Naive thymus-derived CD4-positive, alpha-beta T cell (primary cell): ENCODE results near the gene PTPRG. TPM values are rescaled to one million over a fixed set of nuclear protein-coding genes. Genes with fewer than 3 reads are reported as not detected.

Experiments
- ATAC-seq: fragments of 150-1000 bp; cut with Tn5 transposase; 2 replicates; pipeline ENCODE4 v1.10.0; 2021; ENCODE audit warnings: mild to moderate bottlenecking, moderate library complexity
- CTCF ChIA-PET: fragments of 350-600 bp; sonication (Branson Sonifier 250); formaldehyde crosslinking; loops from one replicate; lab custom pipeline; 2021; ENCODE audit warnings: antibody characterized with exemption; lab: Charles Lee
- POLR2A ChIA-PET: fragments of 350-600 bp; sonication (Branson Sonifier 250); formaldehyde crosslinking; loops from one replicate; lab custom pipeline; 2021; ENCODE audit warnings: antibody characterized with exemption, inconsistent platforms; lab: Charles Lee
- DNase-seq, 9 donors: peaks; one replicate each; pipeline versions ENCODE4 v3.0.0 to v3.0.0-alpha.2; 2020 to 2022; ENCODE audit warnings: mixed read lengths in 1 of 9
- H3K27ac ChIP-seq: one replicate; pipeline ENCODE4 v1.7.0; 2013; ENCODE audit warnings: mild to moderate bottlenecking, low read depth, low read length, moderate library complexity
- H3K27me3 ChIP-seq, 2 donors: one replicate each; pipeline ENCODE4 v1.7.0; 2013; ENCODE audit warnings: low read length in 2 of 2, mild to moderate bottlenecking in 2 of 2, moderate library complexity in 2 of 2; ENCODE audit not compliant: control insufficient read depth in 2 of 2, insufficient read depth in 2 of 2
- H3K36me3 ChIP-seq, 3 experiments: 1 replicate in 2 of 3; 2 replicates in 1 of 3; pipeline ENCODE4 v1.7.0; 2013; ENCODE audit warnings: low read length in 3 of 3, mild to moderate bottlenecking in 3 of 3, moderate library complexity in 1 of 3; ENCODE audit not compliant: insufficient read depth in 3 of 3, control insufficient read depth in 2 of 3
- H3K4me1 ChIP-seq, 2 donors: one replicate each; pipeline ENCODE4 v1.7.0; 2013; ENCODE audit warnings: low read length in 2 of 2, mild to moderate bottlenecking in 2 of 2, moderate library complexity in 1 of 2; ENCODE audit not compliant: control insufficient read depth in 2 of 2, insufficient read depth in 2 of 2
- H3K4me3 ChIP-seq: 2 replicates; pipeline ENCODE4 v1.7.0; 2013; ENCODE audit warnings: mild to moderate bottlenecking, low read length
- H3K9me3 ChIP-seq, 3 experiments: 1 replicate in 2 of 3; 2 replicates in 1 of 3; pipeline ENCODE4 v1.7.0; 2013; ENCODE audit warnings: low read length in 3 of 3; ENCODE audit not compliant: control insufficient read depth in 2 of 3
- H3K27ac Mint-ChIP-seq, 9 donors: one replicate each; pipeline ENCODE4 v1.8.0; 2020 to 2022; ENCODE audit warnings: mixed read lengths in 9 of 9, mild to moderate bottlenecking in 8 of 9, moderate library complexity in 5 of 9, inconsistent platforms in 2 of 9
- H3K27me3 Mint-ChIP-seq, 5 donors: one replicate each; pipeline ENCODE4 v1.8.0; 2021 to 2022; ENCODE audit warnings: mixed read lengths in 5 of 5, mild to moderate bottlenecking in 1 of 5
- H3K36me3 Mint-ChIP-seq, 5 donors: one replicate each; pipeline ENCODE4 v1.8.0; 2020 to 2022; ENCODE audit warnings: mixed read lengths in 5 of 5, mild to moderate bottlenecking in 3 of 5, inconsistent platforms in 1 of 5
- H3K4me1 Mint-ChIP-seq, 7 donors: one replicate each; pipeline ENCODE4 v1.8.0; 2020 to 2022; ENCODE audit warnings: mixed read lengths in 7 of 7, mild to moderate bottlenecking in 3 of 7, inconsistent platforms in 1 of 7
- H3K4me3 Mint-ChIP-seq, 10 donors: one replicate each; pipeline ENCODE4 v1.8.0; 2020 to 2022; ENCODE audit warnings: mild to moderate bottlenecking in 10 of 10, mixed read lengths in 10 of 10, moderate library complexity in 6 of 10, inconsistent platforms in 2 of 10
- H3K9me3 Mint-ChIP-seq, 11 donors: one replicate each; pipeline ENCODE4 v1.8.0; 2020 to 2022; ENCODE audit warnings: mixed read lengths in 11 of 11, mild to moderate bottlenecking in 4 of 11, inconsistent platforms in 1 of 11, moderate library complexity in 1 of 11
- intact Hi-C, 2 donors: fragments of 100-400 bp; cut with micrococcal nuclease; formaldehyde crosslinking; loops; one replicate each; pipeline ENCODE4 v1.15.1; 2023
- polyA plus RNA-seq, 2 donors: library from polyadenylated mRNA; unstranded; fragments of 300-500 nt; fragmentation: Illumina TruSeq; gene quantifications; one replicate each; pipeline ENCODE4 v1.2.3, GENCODE V29; 2021
- total RNA-seq, 6 experiments: library from RNA in 5 of 6; stranded (reverse) in 5 of 6; gene quantifications; 1 replicate in 5 of 6; 2 replicates in 1 of 6; pipeline ENCODE4 v1.2.3 and lab custom pipeline; 2021 to 2026

The PTPRG gene
- total and polyA plus RNA-seq, 7 experiments from 2014 or later = 0.17 to 1.7 TPM; not detected in 5

GRCh38 chr3:61913701-61914100 is 352.3 kb downstream of the PTPRG start:
- H3K9me3 ChIP-seq = no peaks in the 10 kb centered on the region
- peaks cover 0 to 18% (median 4%) of the 10 kb centered on the region in 5 donors for H3K27me3 Mint-ChIP-seq
- ChIA-PET POLR2A (no interaction called here), CTCF (no interaction called here)
- H3K27ac Mint-ChIP-seq = no peak overlapping the region
- H3K36me3 ChIP-seq = no peaks in the 10 kb centered on the region
- ATAC-seq (no peak), DNase-seq (no peak)
- no peaks in the 10 kb centered on the region for H3K4me1 ChIP-seq
- H3K4me1 Mint-ChIP-seq = peaks cover 0 to 2% (median 0%) of the 10 kb centered on the region in 7 donors
- H3K36me3 Mint-ChIP-seq = no peaks in the 10 kb centered on the region
- intact Hi-C loops = no loop called here
- H3K27ac ChIP-seq = no peak overlapping the region
- H3K4me3 ChIP-seq = no peak overlapping the region
- H3K4me3 Mint-ChIP-seq = no peak overlapping the region
- no peaks in the 10 kb centered on the region for H3K27me3 ChIP-seq
- H3K9me3 Mint-ChIP-seq = peaks cover 0 to 2% (median 0%) of the 10 kb centered on the region in 11 donors

- Mint-ChIP-seq H3K9me3 (peaks cover 0 to 2% (median 0%) of the 10 kb centered on the region in 11 donors), H3K4me1 (peaks cover 0 to 2% (median 0%) of the 10 kb centered on the region in 7 donors), H3K4me3 (no peak overlapping the region), H3K36me3 (no peaks in the 10 kb centered on the region), H3K27ac (no peak overlapping the region), H3K27me3 (peaks cover 0 to 18% (median 4%) of the 10 kb centered on the region in 5 donors)
- Histone ChIP-seq H3K36me3 (no peaks in the 10 kb centered on the region), H3K27me3 (no peaks in the 10 kb centered on the region), H3K27ac (no peak overlapping the region), H3K4me1 (no peaks in the 10 kb centered on the region), H3K4me3 (no peak overlapping the region), H3K9me3 (no peaks in the 10 kb centered on the region)
- ATAC-seq (no peak), DNase-seq (no peak)
- intact Hi-C loops = no loop called here
- ChIA-PET CTCF (no interaction called here), POLR2A (no interaction called here)
Observed at GRCh38 chr3:61914276-61914675, 352.9 kb downstream of the PTPRG start.

GRCh38 chr3:61915296-61915695 is 353.9 kb downstream of the PTPRG start:
- POLR2A ChIA-PET = no interaction called here
- no peak overlapping the region for H3K4me3 Mint-ChIP-seq
- CTCF ChIA-PET = no interaction called here

GRCh38 chr3:61919371-61919770 is 358.0 kb downstream of the PTPRG start:
- no peaks in the 10 kb centered on the region for H3K4me1 ChIP-seq
- Mint-ChIP-seq H3K36me3 (no peaks in the 10 kb centered on the region), H3K4me1 (no peaks in the 10 kb centered on the region), H3K27me3 (peaks cover 0 to 12% (median 4%) of the 10 kb centered on the region in 5 donors), H3K4me3 (no peak overlapping the region), H3K27ac (no peak overlapping the region), H3K9me3 (peaks cover 0 to 5% (median 0%) of the 10 kb centered on the region in 11 donors)
- H3K27me3 ChIP-seq = no peaks in the 10 kb centered on the region
- H3K36me3 ChIP-seq = no peaks in the 10 kb centered on the region
- ATAC-seq = no peak
- H3K27ac ChIP-seq = no peak overlapping the region
- intact Hi-C loops = no loop called here
- ChIA-PET POLR2A (no interaction called here), CTCF (no interaction called here)
- H3K9me3 ChIP-seq = no peaks in the 10 kb centered on the region
- H3K4me3 ChIP-seq = no peak overlapping the region
- DNase-seq = no peak

More at GRCh38 chr3:61915296-61915695, 353.9 kb downstream of the PTPRG start:
- no peak overlapping the region for H3K27ac Mint-ChIP-seq
- intact Hi-C loops = no loop called here
- Histone ChIP-seq H3K36me3 (no peaks in the 10 kb centered on the region), H3K4me1 (no peaks in the 10 kb centered on the region), H3K4me3 (no peak overlapping the region), H3K27me3 (no peaks in the 10 kb centered on the region), H3K9me3 (no peaks in the 10 kb centered on the region), H3K27ac (no peak overlapping the region)
- H3K27me3 Mint-ChIP-seq = peaks cover 0 to 18% (median 4%) of the 10 kb centered on the region in 5 donors
- H3K9me3 Mint-ChIP-seq = peaks cover 0 to 2% (median 0%) of the 10 kb centered on the region in 11 donors
- ATAC-seq = no peak
- DNase-seq = no peak
- H3K4me1 Mint-ChIP-seq = peaks cover 0 to 2% (median 0%) of the 10 kb centered on the region in 7 donors
- H3K36me3 Mint-ChIP-seq = no peaks in the 10 kb centered on the region

GRCh38 chr3:61922118-61922517 is 360.7 kb downstream of the PTPRG start:
- no peaks in the 10 kb centered on the region for H3K36me3 ChIP-seq
- no peak for ATAC-seq
- no peaks in the 10 kb centered on the region for H3K27me3 ChIP-seq
- peaks cover 0 to 6% (median 0%) of the 10 kb centered on the region in 11 donors for H3K9me3 Mint-ChIP-seq
- no peak overlapping the region for H3K27ac Mint-ChIP-seq
- ChIA-PET POLR2A (no interaction called here), CTCF (no interaction called here)
- no peak overlapping the region for H3K4me3 Mint-ChIP-seq
- no peak for DNase-seq
- intact Hi-C loops = no loop called here
- no peaks in the 10 kb centered on the region for H3K4me1 ChIP-seq
- H3K27ac ChIP-seq = no peak overlapping the region
- H3K36me3 Mint-ChIP-seq = no peaks in the 10 kb centered on the region
- no peak overlapping the region for H3K4me3 ChIP-seq
- no peaks in the 10 kb centered on the region for H3K4me1 Mint-ChIP-seq
- no peaks in the 10 kb centered on the region for H3K9me3 ChIP-seq
- peaks cover 2 to 9% (median 4%) of the 10 kb centered on the region in 5 donors for H3K27me3 Mint-ChIP-seq

- H3K9me3 ChIP-seq = no peaks in the 10 kb centered on the region
- POLR2A ChIA-PET = no interaction called here
- Mint-ChIP-seq H3K27ac (no peak overlapping the region), H3K9me3 (peaks cover 0 to 6% (median 0%) of the 10 kb centered on the region in 11 donors), H3K4me1 (no peaks in the 10 kb centered on the region), H3K36me3 (no peaks in the 10 kb centered on the region), H3K4me3 (no peak overlapping the region), H3K27me3 (peaks cover 0 to 9% (median 3%) of the 10 kb centered on the region in 5 donors)
- CTCF ChIA-PET = no interaction called here
- no peak overlapping the region for H3K27ac ChIP-seq
- H3K4me1 ChIP-seq = no peaks in the 10 kb centered on the region
- no peak for ATAC-seq
- DNase-seq = no peak
- H3K4me3 ChIP-seq = no peak overlapping the region
- intact Hi-C loops = no loop called here
- H3K36me3 ChIP-seq = no peaks in the 10 kb centered on the region
- H3K27me3 ChIP-seq = no peaks in the 10 kb centered on the region
Observed at GRCh38 chr3:61924090-61924735, 362.8 kb downstream of the PTPRG start.

- intact Hi-C loops = no loop called here
- POLR2A ChIA-PET = no interaction called here
- H3K9me3 ChIP-seq = no peaks in the 10 kb centered on the region
- no peaks in the 10 kb centered on the region for H3K36me3 ChIP-seq
- H3K36me3 Mint-ChIP-seq = no peaks in the 10 kb centered on the region
- no peaks in the 10 kb centered on the region for H3K4me1 Mint-ChIP-seq
- peaks cover 0 to 9% (median 3%) of the 10 kb centered on the region in 5 donors for H3K27me3 Mint-ChIP-seq
- CTCF ChIA-PET = no interaction called here
- H3K27ac Mint-ChIP-seq = no peak overlapping the region
- ATAC-seq (no peak), DNase-seq (no peak)
- no peaks in the 10 kb centered on the region for H3K4me1 ChIP-seq
- H3K27ac ChIP-seq = no peak overlapping the region
- no peaks in the 10 kb centered on the region for H3K27me3 ChIP-seq
- peaks cover 0 to 6% (median 0%) of the 10 kb centered on the region in 11 donors for H3K9me3 Mint-ChIP-seq
- H3K4me3 ChIP-seq = no peak overlapping the region
- no peak overlapping the region for H3K4me3 Mint-ChIP-seq
Observed at GRCh38 chr3:61924991-61925390, 363.6 kb downstream of the PTPRG start.
